Loucy (cell line): ENCODE measurements around the gene MYL6.

ENCODE experiments used
- CTCF ChIP-seq: fragments of 200-600 bp; sonication (generic); conservative IDR thresholded peaks from 2 replicates; pipeline ENCODE4 v1.5.1; 2014; ENCODE audit warnings: mild to moderate bottlenecking, antibody characterized with exemption, low read length
- EZH2phosphoT487 ChIP-seq: fragments of 200-600 bp; IDR thresholded peaks from 2 replicates; pipeline ENCODE4 v1.6.1; 2018; ENCODE audit warnings: antibody characterized with exemption, mild to moderate bottlenecking, moderate library complexity, borderline replicate concordance

- TF ChIP-seq CTCF (no peak), EZH2phosphoT487 (no peak)
These were observed 3.7 kb downstream of the MYL6 start for GRCh38 chr12:56161690-56162351.
